Measurements from ENCODE around the gene F3. TPM values are rescaled to one million over a fixed set of nuclear protein-coding genes. Genes with fewer than 3 reads are reported as not detected.

The F3 gene
- total RNA-seq, 1 experiment from 2014 or later = 296 TPM

DNA sequence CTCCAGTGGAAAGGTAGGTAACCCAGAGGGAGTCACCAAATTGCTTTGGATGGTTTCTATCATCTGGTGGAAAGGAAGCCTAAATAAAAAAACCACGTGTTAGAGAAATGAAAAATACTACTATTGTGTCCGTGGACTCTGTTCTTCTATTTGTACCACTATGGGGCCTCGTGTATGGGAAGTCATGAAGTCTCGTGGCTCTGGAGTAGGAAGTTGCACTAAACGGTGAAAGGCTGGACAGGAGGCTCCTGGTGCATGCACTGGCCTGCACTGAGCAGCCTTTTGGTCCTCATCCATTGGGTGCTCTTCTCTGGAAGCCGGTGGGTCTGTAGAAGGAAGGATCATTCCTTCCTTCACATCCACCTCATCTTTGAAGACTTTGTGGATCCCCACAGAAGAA is 17.0 kb downstream of the F3 start:
- DNase-seq (ENCODE audit: unreplicated experiment) = no peak
- Mint-ChIP-seq H3K27ac (ENCODE audit: low read depth, unreplicated experiment) (no peak overlapping the region), H3K27me3 (ENCODE audit: insufficient read depth, unreplicated experiment) (no peaks in the 10 kb centered on the region), H3K4me3 (ENCODE audit: unreplicated experiment) (no peak overlapping the region), H3K9me3 (ENCODE audit: unreplicated experiment) (no peaks in the 10 kb centered on the region), H3K4me1 (ENCODE audit: insufficient read depth, unreplicated experiment) (peaks cover 12% of the 10 kb centered on the region), H3K36me3 (ENCODE audit: insufficient read depth, unreplicated experiment) (peaks cover 18% of the 10 kb centered on the region)
- BruUV-seq (replicated peaks) = no TSS peak
- CTCF ChIA-PET = interaction anchor here (1.2 to 28.3 kb wide), 2 partner anchors 10 to 279 kb away, joined by 5 to 457 read pairs; no protein-coding TSS in a partner anchor
- POLR2A ChIA-PET = no interaction called here
- TF ChIP-seq, protein P1, sequence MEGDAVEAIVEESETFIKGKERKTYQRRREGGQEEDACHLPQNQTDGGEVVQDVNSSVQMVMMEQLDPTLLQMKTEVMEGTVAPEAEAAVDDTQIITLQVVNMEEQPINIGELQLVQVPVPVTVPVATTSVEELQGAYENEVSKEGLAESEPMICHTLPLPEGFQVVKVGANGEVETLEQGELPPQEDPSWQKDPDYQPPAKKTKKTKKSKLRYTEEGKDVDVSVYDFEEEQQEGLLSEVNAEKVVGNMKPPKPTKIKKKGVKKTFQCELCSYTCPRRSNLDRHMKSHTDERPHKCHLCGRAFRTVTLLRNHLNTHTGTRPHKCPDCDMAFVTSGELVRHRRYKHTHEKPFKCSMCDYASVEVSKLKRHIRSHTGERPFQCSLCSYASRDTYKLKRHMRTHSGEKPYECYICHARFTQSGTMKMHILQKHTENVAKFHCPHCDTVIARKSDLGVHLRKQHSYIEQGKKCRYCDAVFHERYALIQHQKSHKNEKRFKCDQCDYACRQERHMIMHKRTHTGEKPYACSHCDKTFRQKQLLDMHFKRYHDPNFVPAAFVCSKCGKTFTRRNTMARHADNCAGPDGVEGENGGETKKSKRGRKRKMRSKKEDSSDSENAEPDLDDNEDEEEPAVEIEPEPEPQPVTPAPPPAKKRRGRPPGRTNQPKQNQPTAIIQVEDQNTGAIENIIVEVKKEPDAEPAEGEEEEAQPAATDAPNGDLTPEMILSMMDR (IDR thresholded peaks at IDR 0.05; ENCODE audit: unreplicated experiment) = no peak
- intact Hi-C loops (cut with micrococcal nuclease) = no loop called here

DNA sequence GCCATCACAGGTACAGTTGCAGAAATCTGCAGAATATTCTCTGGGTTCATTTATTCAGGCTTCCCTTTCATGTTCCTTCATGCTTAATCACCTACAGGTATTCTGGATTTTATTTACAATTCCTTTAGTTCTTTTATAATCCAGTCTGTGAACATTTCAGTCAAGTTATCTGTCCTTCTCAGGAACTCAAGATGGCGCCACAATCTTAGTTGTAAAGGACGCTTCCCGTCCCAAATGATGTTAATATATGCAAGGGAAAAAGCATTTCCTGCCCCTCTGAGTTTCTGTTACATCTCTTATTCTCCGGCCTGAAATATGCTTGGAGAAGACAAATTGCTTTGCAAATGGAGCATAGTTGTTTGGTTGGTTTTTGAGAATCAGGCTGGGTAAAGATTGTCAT is 19.3 kb downstream of the F3 start:
- TF ChIP-seq, protein P1 (IDR thresholded peaks at IDR 0.05; ENCODE audit: unreplicated experiment) = peak; percentile 32
- Mint-ChIP-seq H3K27me3 (ENCODE audit: insufficient read depth, unreplicated experiment) (no peaks in the 10 kb centered on the region), H3K36me3 (ENCODE audit: insufficient read depth, unreplicated experiment) (peaks cover 12% of the 10 kb centered on the region), H3K4me1 (ENCODE audit: insufficient read depth, unreplicated experiment) (peaks cover 6% of the 10 kb centered on the region), H3K27ac (ENCODE audit: low read depth, unreplicated experiment) (no peak overlapping the region), H3K9me3 (ENCODE audit: unreplicated experiment) (no peaks in the 10 kb centered on the region), H3K4me3 (ENCODE audit: unreplicated experiment) (no peak overlapping the region)
- intact Hi-C loops (cut with micrococcal nuclease) = loop anchor here (1.0 kb wide), 2 partner anchors 280 to 521 kb away; no protein-coding TSS in a partner anchor
- DNase-seq (ENCODE audit: unreplicated experiment) = peak; percentile 65
- BruUV-seq (replicated peaks) = no TSS peak
- CTCF ChIA-PET = interaction anchor here (0.6 to 28.3 kb wide), 8 partner anchors 8 to 525 kb away, joined by 3 to 457 read pairs (median 4); no protein-coding TSS in a partner anchor
- POLR2A ChIA-PET = interaction anchor here (0.9 to 1.1 kb wide), 3 partner anchors 8 to 284 kb away, joined by 3 read pairs; no protein-coding TSS in a partner anchor

DNA sequence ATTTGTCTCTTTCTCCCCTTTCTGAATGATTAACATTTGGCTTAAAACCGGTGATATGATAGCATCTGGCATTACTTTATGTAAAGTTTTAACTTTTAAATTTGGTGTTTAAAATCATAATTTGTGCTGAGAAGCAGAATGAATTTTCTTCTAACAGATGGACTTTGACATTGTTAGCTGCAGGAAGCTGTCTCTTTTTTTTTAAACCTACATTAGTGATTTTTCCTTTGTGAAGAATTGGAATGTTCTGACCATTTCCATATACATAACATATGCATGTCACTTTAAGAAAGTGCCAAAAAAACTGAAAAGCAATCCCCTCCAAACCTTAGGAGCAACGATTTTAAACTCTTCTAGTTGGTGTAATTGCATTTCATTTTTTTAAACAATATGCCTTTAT is 22.2 kb downstream of the F3 start:
- CTCF ChIA-PET = interaction anchor here (0.6 to 28.3 kb wide), 3 partner anchors 10 to 285 kb away, joined by 3 to 457 read pairs (median 55); no protein-coding TSS in a partner anchor
- Mint-ChIP-seq H3K36me3 (ENCODE audit: insufficient read depth, unreplicated experiment) (peaks cover 17% of the 10 kb centered on the region), H3K27me3 (ENCODE audit: insufficient read depth, unreplicated experiment) (no peaks in the 10 kb centered on the region), H3K27ac (ENCODE audit: low read depth, unreplicated experiment) (no peak overlapping the region), H3K4me3 (ENCODE audit: unreplicated experiment) (no peak overlapping the region), H3K4me1 (ENCODE audit: insufficient read depth, unreplicated experiment) (no peaks in the 10 kb centered on the region), H3K9me3 (ENCODE audit: unreplicated experiment) (no peaks in the 10 kb centered on the region)
- BruUV-seq (replicated peaks) = no TSS peak
- DNase-seq (ENCODE audit: unreplicated experiment) = no peak
- intact Hi-C loops (cut with micrococcal nuclease) = no loop called here
- TF ChIP-seq, protein P1 (IDR thresholded peaks at IDR 0.05; ENCODE audit: unreplicated experiment) = no peak
- POLR2A ChIA-PET = no interaction called here

- Mint-ChIP-seq H3K27ac (ENCODE audit: low read depth, unreplicated experiment) (no peak overlapping the region), H3K27me3 (ENCODE audit: insufficient read depth, unreplicated experiment) (no peaks in the 10 kb centered on the region), H3K9me3 (ENCODE audit: unreplicated experiment) (no peaks in the 10 kb centered on the region), H3K36me3 (ENCODE audit: insufficient read depth, unreplicated experiment) (peaks cover 16% of the 10 kb centered on the region), H3K4me3 (ENCODE audit: unreplicated experiment) (no peak overlapping the region), H3K4me1 (ENCODE audit: insufficient read depth, unreplicated experiment) (no peaks in the 10 kb centered on the region)
- no peak for DNase-seq (ENCODE audit: unreplicated experiment)
- TF ChIP-seq, protein P1 (IDR thresholded peaks at IDR 0.05; ENCODE audit: unreplicated experiment) = no peak
- CTCF ChIA-PET = interaction anchor here (0.6 to 28.3 kb wide), 11 partner anchors 9 to 526 kb away, joined by 3 to 457 read pairs (median 5); no protein-coding TSS in a partner anchor
- no TSS peak for BruUV-seq (replicated peaks)
- POLR2A ChIA-PET = no interaction called here
- intact Hi-C loops (cut with micrococcal nuclease) = no loop called here
Observed at GRCh38 chr1:94515296-94515947, 26.1 kb downstream of the F3 start.
